ACC112 (cell line): ENCODE measurements around the gene TRPM2.
A peak's percentile ranks its signal among the peaks of the same experiment; 100 is the strongest.
"Not testable (repeated sequence)": the region's sequence is repeated elsewhere in the genome, so short reads cannot be mapped to it uniquely, and the experiment has no call there.

ENCODE experiments used
- H2AFZ ChIP-seq: fragments of 200-600 bp; sonication (generic); one replicate; pipeline ENCODE4 v1.6.0; 2017; ENCODE audit warnings: antibody characterized with exemption, low read length; ENCODE audit not compliant: unreplicated experiment
- H3K27ac ChIP-seq: fragments of 200-600 bp; sonication (generic); 2 replicates; pipeline ENCODE4 v1.5.1; 2014; ENCODE audit warnings: low read depth, mild to moderate bottlenecking, antibody characterized with exemption, low read length, moderate library complexity
- H3K27me3 ChIP-seq: fragments of 200-600 bp; sonication (generic); 2 replicates; pipeline ENCODE4 v1.6.1; 2014; ENCODE audit warnings: mild to moderate bottlenecking, antibody characterized with exemption, low read length, moderate library complexity, mixed read lengths; ENCODE audit not compliant: insufficient read depth
- H3K36me3 ChIP-seq: fragments of 200-600 bp; sonication (generic); 2 replicates; pipeline ENCODE4 v1.6.1; 2016; ENCODE audit warnings: mild to moderate bottlenecking, antibody characterized with exemption, low read length, moderate library complexity, mixed read lengths; ENCODE audit not compliant: insufficient read depth
- H3K4me1 ChIP-seq: fragments of 200-600 bp; sonication (generic); one replicate; pipeline ENCODE4 v1.6.1; 2016; ENCODE audit warnings: low read length, mixed read lengths; ENCODE audit not compliant: insufficient read depth, unreplicated experiment, control insufficient read depth
- H3K4me3 ChIP-seq: fragments of 200-600 bp; sonication (generic); 2 replicates; pipeline ENCODE4 v1.5.1; 2014; ENCODE audit warnings: mild to moderate bottlenecking, low read depth, low read length
- H3K79me2 ChIP-seq: fragments of 200-600 bp; sonication (generic); one replicate; pipeline ENCODE4 v1.6.0; 2016; ENCODE audit warnings: low read length; ENCODE audit not compliant: control insufficient read depth, unreplicated experiment, insufficient read depth

TRPM2 gene

DNA sequence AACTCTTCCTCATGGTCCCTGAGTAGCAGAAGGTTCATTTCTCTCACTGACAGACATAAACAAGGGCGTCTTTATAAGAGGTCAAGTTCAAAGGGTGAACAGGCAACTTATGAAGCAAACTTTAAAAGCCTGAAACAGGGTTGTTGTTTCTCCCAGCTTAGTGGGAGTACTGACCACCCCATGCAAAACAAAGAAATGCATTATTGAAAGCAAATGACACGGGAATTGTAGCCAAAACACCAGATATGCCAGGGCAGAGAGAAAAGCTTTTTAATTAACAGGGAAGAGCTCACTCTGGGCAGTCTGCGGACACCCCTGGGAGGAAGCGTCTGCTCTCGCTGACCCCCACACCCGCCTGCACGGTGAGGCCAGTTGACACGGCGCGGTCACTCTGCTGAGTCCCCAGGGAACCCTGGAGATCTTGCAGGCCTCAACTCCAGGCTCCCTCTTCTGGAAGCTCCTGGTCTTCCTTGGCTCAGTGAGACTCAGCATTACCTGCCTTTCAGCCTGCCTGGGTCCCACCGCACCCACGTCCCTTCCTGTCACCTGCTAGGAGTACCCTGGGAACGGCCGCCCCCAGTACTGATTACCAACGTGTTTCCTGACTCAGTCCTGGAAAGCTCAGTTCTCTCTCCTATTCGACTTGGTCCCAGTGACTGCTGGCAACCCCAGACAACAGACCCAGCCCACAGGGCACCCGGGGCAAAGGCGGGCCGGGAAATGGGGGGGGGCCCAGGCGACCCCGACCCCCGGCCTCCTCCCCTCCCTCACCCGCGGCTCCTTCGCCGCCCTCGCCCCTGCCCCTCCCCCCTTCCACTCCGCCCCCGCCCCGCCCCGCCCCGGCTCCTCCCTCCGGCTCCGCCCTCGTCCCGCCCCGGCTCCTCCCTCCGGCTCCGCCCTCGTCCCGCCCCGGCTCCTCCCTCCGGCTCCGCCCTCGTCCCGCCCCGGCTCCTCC lies 15.2 kb upstream of the TRPM2 start:
- H3K27ac ChIP-seq = peak overlapping the region; percentile 32; the same call in 1 of the 2 replicates
- no peaks in the 10 kb centered on the region for H3K27me3 ChIP-seq
- no peaks in the 10 kb centered on the region for H3K36me3 ChIP-seq
- H3K4me3 ChIP-seq = peak overlapping the region; percentile 83
- no peak overlapping the region for H2AFZ ChIP-seq
- no peaks in the 10 kb centered on the region for H3K79me2 ChIP-seq
- peaks cover 13% of the 10 kb centered on the region for H3K4me1 ChIP-seq

DNA sequence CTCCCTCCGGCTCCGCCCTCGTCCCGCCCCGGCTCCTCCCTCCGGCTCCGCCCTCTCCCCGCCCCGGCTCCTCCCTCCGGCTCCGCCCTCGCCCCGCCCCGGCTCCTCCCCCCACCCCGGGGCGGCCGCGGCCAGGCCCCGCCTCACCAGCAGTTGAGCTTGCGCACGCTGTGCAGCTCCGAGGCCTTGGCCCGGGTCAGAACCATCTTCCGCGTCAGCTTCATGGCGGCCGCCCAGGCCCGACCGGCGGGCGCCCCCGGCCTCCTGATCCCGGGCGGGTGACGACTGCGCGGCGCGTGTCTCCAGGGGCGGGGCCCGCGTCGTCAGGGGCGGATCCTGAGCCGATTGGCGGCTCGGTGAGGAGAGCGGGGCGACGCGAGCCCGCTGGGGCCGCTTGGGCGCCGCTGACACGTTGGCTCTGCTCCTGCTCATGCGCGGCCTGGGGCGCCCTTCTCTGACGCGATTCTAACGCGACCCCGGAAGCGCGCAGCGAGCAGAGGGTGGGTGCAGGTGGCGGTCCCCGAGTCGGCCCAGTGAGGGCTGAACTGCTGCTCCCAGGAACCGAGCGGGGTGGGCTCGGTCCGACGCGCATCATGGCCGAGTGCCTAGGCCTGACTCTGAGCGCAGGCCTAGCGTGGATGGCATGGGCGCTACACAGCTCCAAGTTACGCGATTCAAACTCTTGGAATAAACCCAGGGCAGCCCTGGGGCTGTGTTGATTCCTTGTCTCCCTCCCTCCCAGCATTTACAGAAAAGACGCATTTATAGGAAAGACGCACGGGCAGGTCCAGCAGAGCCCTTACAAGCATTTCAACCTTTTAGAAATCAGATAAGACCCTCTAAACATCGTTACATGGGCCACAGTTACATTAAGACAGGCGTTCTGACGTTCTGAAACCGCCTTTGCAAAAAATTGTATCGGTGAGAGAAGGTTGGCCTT lies 14.2 kb upstream of the TRPM2 start, which contains the start of gene CFAP410:
Gene CFAP410 (minus strand): TSS at position 420 of the 940 bp plus-strand sequence. CDS start 196 bp downstream, at position 224.
- Histone ChIP-seq H3K79me2 (no peaks in the 10 kb centered on the region), H3K27ac (peak within 1 kb of the TSS; percentile 100), H2AFZ (peak within 1 kb of the TSS; percentile 92), H3K27me3 (no peaks in the 10 kb centered on the region), H3K36me3 (no peaks in the 10 kb centered on the region), H3K4me3 (peak within 1 kb of the TSS; percentile 95), H3K4me1 (peaks cover 13% of the 10 kb centered on the region)

DNA sequence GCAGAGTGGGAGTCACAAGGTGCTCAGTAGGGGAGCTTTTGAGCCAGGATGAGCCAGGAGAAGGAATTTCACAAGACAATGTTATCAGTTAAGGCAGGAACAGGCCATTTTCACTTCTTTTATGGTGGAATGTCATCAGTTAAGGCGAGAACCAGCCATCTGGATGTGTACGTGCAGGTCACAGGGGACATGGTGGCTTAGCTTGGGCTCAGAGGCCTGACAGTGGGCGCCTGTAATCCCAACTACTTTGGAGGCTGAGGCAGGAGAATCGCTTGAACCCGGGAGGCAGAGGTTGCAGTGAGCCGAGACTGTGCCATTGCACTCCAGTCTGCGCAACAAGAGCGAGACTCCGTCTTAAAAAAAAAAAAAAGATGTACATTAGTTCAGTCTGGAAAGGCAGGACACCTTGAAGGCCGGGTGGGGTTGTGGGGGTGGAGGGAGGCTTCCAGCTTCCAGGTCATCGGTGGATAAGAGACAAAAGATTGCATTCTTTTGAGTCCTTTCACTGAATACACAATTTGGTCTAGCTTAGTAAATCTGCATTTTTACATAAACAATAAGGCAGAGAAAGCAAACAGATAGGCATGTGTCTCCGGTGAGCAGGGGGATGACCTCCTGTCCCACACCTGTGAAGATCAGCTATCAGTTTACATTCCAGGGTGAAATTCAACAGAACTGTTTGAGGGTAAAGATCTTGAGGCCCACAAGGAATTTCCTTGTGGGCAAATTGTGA lies 11.5 kb upstream of the TRPM2 start:
- not testable (repeated sequence) for H2AFZ ChIP-seq, H3K27me3 ChIP-seq, H3K36me3 ChIP-seq, H3K4me3 ChIP-seq, H3K79me2 ChIP-seq, H3K27ac ChIP-seq
- peaks cover 13% of the 10 kb centered on the region for H3K4me1 ChIP-seq

DNA sequence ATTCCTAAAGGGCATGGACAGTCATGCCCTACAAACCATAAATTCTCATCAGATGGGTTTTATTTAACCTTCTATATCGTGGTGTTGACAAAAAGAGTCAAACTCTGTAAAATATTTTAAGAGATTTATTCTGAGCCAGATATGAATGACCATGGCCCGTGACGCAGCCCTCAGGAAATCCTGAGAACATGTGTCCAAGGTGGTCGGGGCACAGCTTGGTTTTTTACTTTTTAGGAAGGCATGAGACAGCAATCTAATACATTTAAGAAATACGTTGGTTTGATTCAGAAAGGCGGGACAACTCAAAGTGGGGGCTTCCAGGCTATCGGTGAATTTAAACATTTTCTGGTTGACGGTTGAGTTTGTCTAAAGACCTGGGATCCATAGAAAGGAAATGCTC lies 10.4 kb upstream of the TRPM2 start:
- not testable (repeated sequence) for H3K79me2 ChIP-seq, H3K36me3 ChIP-seq, H2AFZ ChIP-seq, H3K27ac ChIP-seq, H3K4me3 ChIP-seq, H3K27me3 ChIP-seq, H3K4me1 ChIP-seq

DNA sequence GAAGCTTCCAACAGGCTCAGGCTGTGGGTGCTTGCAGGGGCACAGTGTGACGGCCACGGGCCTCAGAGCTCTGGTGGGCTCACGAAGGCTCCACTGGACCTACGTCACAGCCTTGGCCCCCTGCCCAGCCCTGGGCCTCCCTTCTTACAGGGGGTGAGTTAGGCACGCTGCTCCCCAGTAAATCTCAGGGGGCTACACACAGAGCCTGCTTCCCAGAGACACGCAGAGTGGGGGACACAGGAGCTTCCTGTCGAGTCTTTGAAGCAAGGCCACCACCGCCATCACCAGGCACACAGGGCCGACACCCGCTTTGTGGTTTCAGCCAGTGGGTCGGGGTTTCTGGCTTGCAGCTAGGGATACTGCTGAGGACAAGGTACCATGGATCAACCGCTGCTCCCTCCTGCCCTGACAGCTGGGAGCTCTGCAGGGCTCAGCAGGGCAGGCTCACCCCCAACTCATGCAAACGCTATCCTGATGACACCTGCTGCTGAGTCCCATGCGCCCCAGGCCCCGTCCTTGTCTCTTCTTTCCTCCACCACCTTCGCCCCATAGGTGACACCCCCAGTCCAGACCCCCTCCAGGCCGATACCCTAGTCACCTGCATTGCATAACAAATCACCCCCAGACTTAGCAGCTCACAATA lies 8.8 kb upstream of the TRPM2 start:
- Histone ChIP-seq H3K79me2 (no peaks in the 10 kb centered on the region), H3K27ac (no peak overlapping the region), H3K4me3 (no peak overlapping the region), H3K4me1 (peaks cover 5% of the 10 kb centered on the region), H2AFZ (no peak overlapping the region), H3K36me3 (no peaks in the 10 kb centered on the region), H3K27me3 (peaks cover 22% of the 10 kb centered on the region)

DNA sequence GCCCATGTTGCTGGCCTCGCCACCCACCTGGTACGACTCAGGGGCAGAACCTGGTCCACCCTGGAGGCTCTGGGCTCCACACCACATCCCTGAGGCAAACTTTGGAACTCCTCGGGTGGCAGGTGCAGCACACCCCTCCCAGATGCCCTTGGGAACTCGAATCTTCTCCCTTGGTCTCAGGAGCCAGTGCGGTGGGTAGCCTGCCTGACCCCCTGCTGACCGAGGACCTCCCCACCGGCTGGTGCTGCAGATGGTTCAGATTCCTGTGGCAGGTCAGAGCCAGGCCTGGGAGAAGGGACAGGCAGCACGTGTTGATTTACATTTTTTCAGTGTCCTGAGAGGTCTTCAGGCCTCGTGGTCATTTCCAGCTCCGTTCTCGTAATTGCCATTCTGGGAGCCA lies 7.9 kb upstream of the TRPM2 start:
- Histone ChIP-seq H3K27me3 (peaks cover 26% of the 10 kb centered on the region), H3K4me3 (no peak overlapping the region), H3K79me2 (no peaks in the 10 kb centered on the region), H3K4me1 (no peaks in the 10 kb centered on the region), H3K27ac (no peak overlapping the region), H2AFZ (no peak overlapping the region), H3K36me3 (no peaks in the 10 kb centered on the region)

DNA sequence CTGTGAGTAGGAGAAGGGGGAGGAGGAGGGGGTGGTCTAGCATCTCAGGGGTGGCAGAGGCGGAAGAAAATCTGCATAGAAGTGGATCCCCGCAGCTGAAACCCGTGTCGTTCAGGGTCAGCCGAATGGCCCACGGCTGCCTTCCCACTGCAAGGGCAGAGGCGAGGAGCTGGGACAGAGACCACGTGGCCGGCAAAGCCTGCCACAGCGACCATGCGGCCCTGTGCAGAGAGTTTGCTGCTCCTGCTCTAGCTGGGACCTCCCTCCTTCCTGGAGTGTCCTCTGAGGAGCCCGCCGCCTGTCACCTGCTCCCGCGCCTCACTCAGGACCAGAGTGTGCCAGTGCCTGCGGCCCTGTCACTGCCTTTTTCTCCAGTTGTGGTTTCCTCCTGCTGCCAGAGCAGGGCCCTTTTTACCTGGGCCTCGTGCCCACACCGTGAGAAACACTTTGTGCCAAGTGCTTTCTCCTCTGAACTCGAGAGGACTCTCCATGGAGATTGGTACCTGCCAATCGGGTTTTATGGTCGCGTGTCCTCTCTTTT lies 5.4 kb upstream of the TRPM2 start:
- Histone ChIP-seq H3K79me2 (no peaks in the 10 kb centered on the region), H3K4me3 (no peak overlapping the region), H3K27me3 (peaks cover 48% of the 10 kb centered on the region), H3K4me1 (no peaks in the 10 kb centered on the region), H3K36me3 (no peaks in the 10 kb centered on the region), H3K27ac (no peak overlapping the region), H2AFZ (no peak overlapping the region)

DNA sequence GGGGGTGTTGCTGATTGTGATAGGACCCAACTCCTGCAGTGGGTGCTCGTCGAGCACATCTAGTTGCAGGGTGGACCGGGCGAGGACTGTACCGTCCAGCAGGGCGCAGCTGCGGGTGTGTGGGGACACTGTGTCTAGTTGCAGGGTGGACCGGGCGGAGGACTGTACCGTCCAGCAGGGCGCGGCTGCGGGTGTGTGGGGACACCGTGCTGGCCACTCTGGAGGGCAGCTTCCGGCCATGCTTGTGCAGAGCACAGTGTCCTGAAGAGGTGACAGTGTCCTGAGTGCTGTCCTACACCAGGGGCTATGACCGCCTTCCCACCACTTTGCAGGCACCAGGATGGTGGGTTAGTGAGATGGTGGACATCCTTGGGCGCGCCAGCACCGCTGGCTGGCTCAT lies 4.6 kb upstream of the TRPM2 start:
- no peaks in the 10 kb centered on the region for H3K4me1 ChIP-seq
- no peak overlapping the region for H3K27ac ChIP-seq
- no peak overlapping the region for H3K4me3 ChIP-seq
- H2AFZ ChIP-seq = no peak overlapping the region
- no peaks in the 10 kb centered on the region for H3K36me3 ChIP-seq
- peaks cover 55% of the 10 kb centered on the region for H3K27me3 ChIP-seq
- H3K79me2 ChIP-seq = no peaks in the 10 kb centered on the region

DNA sequence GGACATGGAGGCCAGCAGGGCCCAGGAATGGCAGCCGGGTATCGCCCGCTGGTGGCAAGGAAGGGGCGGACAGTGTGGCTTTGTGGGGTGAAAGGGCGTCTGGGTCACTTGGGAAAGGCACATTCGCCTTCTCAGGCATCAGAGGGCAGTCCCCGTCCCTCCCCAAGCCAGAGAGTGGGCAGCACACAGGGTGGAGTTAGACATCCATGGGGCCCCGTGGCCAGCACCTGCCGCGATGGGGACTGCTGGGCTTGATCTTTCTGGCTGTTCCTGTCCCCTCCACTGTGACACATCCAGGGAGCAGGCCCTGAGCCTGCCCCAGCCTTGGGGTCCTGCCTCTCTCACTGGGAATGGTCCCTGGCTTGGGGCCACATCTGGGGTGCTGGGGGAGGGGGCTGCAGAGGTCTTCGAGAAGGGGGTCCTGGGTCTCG lies 4.0 kb upstream of the TRPM2 start:
- Histone ChIP-seq H3K4me1 (no peaks in the 10 kb centered on the region), H3K36me3 (no peaks in the 10 kb centered on the region), H3K27ac (no peak overlapping the region), H2AFZ (no peak overlapping the region), H3K27me3 (peaks cover 61% of the 10 kb centered on the region), H3K4me3 (no peak overlapping the region), H3K79me2 (no peaks in the 10 kb centered on the region)
